ENCODE data around the gene NFAT5. TPM values are rescaled to one million over a fixed set of nuclear protein-coding genes. Genes with fewer than 3 reads are reported as not detected.
"Not testable (repeated sequence)": the region's sequence is repeated elsewhere in the genome, so short reads cannot be mapped to it uniquely, and the experiment has no call there.

The NFAT5 gene
- total RNA-seq, 1 donor from 2014 or later, result 49.2 TPM

GRCh38 chr16:69562813-69563212 lies 3.0 kb upstream of the NFAT5 start:
- intact Hi-C loops (cut with micrococcal nuclease), result no loop called here
- peaks cover 12% of the 10 kb centered on the region for H3K36me3 Mint-ChIP-seq (ENCODE audit: low read depth)

DNA sequence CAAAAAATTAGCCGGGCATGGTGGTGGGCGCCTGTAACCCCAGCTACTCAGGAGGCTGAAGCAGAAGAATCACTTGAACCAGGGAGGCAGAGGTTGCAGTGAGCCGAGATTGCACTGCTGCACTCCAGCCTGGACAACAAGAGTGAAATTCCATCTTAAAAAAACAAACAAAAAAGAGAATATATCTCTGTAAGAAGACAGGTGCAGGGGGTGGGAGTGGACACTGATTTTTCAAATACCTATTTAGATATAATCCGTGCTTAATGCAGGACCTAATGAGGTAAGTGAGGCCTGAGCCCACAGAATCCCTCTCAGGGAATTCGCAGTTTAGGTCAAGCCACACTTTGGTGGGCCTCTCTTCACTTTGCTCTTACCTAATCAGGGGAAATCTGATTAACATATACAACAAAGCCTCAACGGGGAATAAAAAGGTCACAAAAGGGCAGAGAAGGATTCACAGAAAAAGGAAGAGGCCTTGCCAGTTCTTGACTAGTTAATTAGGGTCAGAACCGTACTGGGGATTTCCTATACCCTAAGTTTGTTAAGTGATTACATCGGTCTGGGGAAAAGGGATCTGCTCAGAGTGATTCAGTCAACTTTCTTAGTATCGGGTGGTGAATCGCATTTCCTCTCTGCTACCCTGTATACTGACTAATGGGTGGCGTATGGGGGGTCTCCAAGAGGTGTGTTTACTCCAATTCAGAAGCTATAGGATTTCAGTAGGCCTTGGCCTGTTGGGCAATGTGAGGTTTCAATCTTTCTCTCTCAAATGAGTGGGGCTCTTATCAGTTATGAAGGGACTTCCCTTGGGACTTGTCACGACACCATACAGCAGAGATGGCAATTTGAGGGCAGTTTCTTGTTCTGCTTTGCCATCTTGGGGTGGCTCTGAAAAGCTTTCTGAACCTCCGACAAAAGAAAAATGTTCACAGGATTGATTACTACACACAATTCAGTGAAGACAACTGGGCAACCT lies 1.9 kb upstream of the NFAT5 start:
- Mint-ChIP-seq H3K36me3 (ENCODE audit: low read depth) (peaks cover 17% of the 10 kb centered on the region), H3K27ac (peak overlapping the region; percentile 98), H3K27me3 (ENCODE audit: low read depth) (no peaks in the 10 kb centered on the region), H3K4me1 (ENCODE audit: low read depth) (peaks cover 28% of the 10 kb centered on the region), H3K9me3 (no peaks in the 10 kb centered on the region), H3K4me3 (ENCODE audit: low read depth) (peak overlapping the region; percentile 91)
- peak; percentile 45 for DNase-seq (ENCODE audit: low spot score)
- intact Hi-C loops (cut with micrococcal nuclease), result loop anchor here (1.0 to 2.0 kb wide), 9 partner anchors 34 to 225 kb away; partner anchors contain the start of genes COG8, CYB5B, NIP7 and TERF2

More at GRCh38 chr16:69562813-69563212, 3.0 kb upstream of the NFAT5 start:
- no peaks in the 10 kb centered on the region for H3K27me3 Mint-ChIP-seq (ENCODE audit: low read depth)
- no peak for DNase-seq (ENCODE audit: low spot score)
- no peaks in the 10 kb centered on the region for H3K9me3 Mint-ChIP-seq
- H3K27ac Mint-ChIP-seq, result no peak overlapping the region
- H3K4me1 Mint-ChIP-seq (ENCODE audit: low read depth), result peaks cover 29% of the 10 kb centered on the region
- H3K4me3 Mint-ChIP-seq (ENCODE audit: low read depth), result no peak overlapping the region

DNA sequence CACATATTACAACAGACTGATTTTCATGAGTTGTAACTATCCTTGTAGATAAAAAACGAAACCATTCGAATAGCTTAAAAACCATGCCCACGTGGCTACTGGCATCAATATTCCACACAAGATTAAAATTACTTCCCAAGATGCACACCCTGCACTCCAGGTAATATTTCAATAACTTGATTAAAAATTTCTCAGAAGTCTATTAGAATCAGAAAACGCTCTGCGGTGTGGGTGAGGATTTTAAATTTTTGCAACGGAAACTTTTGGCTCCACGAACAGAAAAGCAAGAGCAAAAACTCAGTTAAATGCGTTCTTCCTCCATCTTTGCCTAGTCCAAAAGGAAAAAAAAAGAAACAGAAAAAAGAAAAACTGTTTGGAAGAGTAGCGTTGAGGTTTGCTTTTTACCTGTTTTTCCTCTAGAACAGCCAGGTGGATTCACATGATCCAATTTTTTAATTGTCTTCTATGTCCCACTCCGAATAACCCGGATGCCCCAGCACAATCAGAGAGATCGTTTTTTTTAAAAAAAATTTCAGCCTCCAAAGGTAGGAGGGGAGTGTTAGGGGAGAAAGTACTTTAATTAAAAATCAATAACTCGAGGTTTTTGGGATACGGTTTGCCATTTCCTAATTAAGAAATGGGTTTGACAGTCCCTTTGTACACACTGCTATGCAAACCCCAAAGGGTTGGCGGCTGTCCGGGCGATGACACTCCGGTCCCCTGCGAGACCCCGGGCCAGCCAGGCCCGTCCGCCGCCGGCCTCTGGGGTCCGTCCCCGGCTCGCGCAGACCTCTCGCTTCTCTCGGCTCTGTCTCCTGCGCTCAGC lies 708 bp upstream of the NFAT5 start:
- Mint-ChIP-seq H3K9me3 (no peaks in the 10 kb centered on the region), H3K4me1 (ENCODE audit: low read depth) (peaks cover 39% of the 10 kb centered on the region), H3K27me3 (ENCODE audit: low read depth) (no peaks in the 10 kb centered on the region), H3K4me3 (ENCODE audit: low read depth) (peak overlapping the region; percentile 91), H3K27ac (peak overlapping the region; percentile 98), H3K36me3 (ENCODE audit: low read depth) (peaks cover 28% of the 10 kb centered on the region)
- no peak for DNase-seq (ENCODE audit: low spot score)
- intact Hi-C loops (cut with micrococcal nuclease), result loop anchor here (1.0 to 5.0 kb wide), 10 partner anchors 35 to 226 kb away; partner anchors contain the start of genes COG8, CYB5B, NIP7 and NOB1

GRCh38 chr16:69566240-69566980 lies 644 bp downstream of the NFAT5 start:
- intact Hi-C loops (cut with micrococcal nuclease), result loop anchor here (2.0 to 5.0 kb wide), 2 partner anchors 72 to 186 kb away; partner anchors contain the start of gene NOB1
- H3K9me3 Mint-ChIP-seq, result no peaks in the 10 kb centered on the region

DNA sequence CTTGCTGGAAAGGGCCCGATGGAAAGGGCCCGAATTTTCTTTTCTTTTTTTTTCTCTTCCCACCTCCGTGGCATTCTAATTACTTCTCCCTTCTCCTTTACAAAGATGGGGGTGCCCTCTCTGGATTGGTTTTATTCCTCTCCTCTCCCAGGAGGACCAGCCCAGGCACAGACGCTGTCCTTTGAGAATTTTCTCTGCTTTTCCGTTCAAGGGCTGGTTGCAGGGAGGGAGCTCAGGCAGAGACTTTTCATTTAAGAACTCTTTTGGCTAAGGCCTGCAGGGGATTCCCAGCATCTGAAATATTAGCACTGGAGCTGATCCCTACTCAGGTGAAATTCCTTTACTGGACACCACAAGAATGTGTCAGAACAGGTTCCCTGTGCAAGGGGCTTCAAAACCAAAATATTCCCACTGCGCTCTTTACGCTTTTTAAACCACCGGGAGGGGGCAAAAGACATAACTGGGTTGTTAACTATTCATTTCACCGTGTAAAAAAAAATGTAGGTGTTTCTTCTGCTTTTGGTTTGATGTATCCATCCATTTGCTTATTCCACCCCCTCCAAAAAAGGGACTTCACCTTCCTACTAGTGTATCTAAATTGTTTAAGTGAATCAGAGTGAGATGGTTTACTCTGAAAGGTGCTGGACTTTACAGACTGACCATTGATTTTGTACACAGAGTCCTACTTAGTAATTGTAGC lies 1.4 kb downstream of the NFAT5 start:
- Mint-ChIP-seq H3K9me3 (no peaks in the 10 kb centered on the region), H3K27me3 (ENCODE audit: low read depth) (no peaks in the 10 kb centered on the region), H3K4me3 (ENCODE audit: low read depth) (peak overlapping the region; percentile 100), H3K27ac (peak overlapping the region; percentile 97), H3K36me3 (ENCODE audit: low read depth) (peaks cover 34% of the 10 kb centered on the region), H3K4me1 (ENCODE audit: low read depth) (peaks cover 34% of the 10 kb centered on the region)
- intact Hi-C loops (cut with micrococcal nuclease), result loop anchor here (2.0 to 5.0 kb wide), 2 partner anchors 72 to 185 kb away; partner anchors contain the start of gene NOB1
- no peak for DNase-seq (ENCODE audit: low spot score)

More at GRCh38 chr16:69566240-69566980, 644 bp downstream of the NFAT5 start:
- Mint-ChIP-seq H3K4me3 (ENCODE audit: low read depth) (peak overlapping the region; percentile 100), H3K27ac (peak overlapping the region; percentile 97), H3K27me3 (ENCODE audit: low read depth) (no peaks in the 10 kb centered on the region), H3K4me1 (ENCODE audit: low read depth) (peaks cover 37% of the 10 kb centered on the region), H3K36me3 (ENCODE audit: low read depth) (peaks cover 31% of the 10 kb centered on the region)
- DNase-seq (ENCODE audit: low spot score), result peak; percentile 38

- Mint-ChIP-seq H3K4me1 (ENCODE audit: low read depth) (peaks cover 30% of the 10 kb centered on the region), H3K27me3 (ENCODE audit: low read depth) (no peaks in the 10 kb centered on the region), H3K27ac (no peak overlapping the region), H3K9me3 (no peaks in the 10 kb centered on the region), H3K36me3 (ENCODE audit: low read depth) (peaks cover 37% of the 10 kb centered on the region), H3K4me3 (ENCODE audit: low read depth) (peak overlapping the region; percentile 8)
- intact Hi-C loops (cut with micrococcal nuclease), result loop anchor here (5.0 kb wide), 1 partner anchor 184 kb away; the partner anchor contains the start of gene NOB1
- DNase-seq (ENCODE audit: low spot score), result no peak
Observed at GRCh38 chr16:69568676-69569075, 2.9 kb downstream of the NFAT5 start.

DNA sequence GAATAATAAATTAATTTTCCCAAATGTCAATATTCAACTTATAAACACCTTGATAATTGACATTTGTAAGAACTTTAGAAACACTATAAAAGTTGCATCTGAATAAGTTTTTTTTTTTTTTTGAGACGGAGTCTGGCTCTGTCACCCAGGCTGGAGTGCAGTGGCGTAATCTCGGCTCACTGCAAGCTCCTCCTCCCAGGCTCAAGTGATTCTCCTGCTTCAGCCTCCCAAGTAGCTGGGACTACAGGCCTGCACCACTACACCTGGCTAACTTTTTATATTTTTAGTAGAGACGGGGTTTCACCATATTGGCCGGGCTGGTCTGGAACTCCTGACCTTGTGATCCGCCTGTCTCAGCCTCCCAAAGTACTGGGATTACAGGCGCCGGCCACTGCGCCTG lies 13.0 kb downstream of the NFAT5 start:
- DNase-seq (ENCODE audit: low spot score); H3K4me3 Mint-ChIP-seq (ENCODE audit: low read depth); intact Hi-C loops (cut with micrococcal nuclease); H3K27me3 Mint-ChIP-seq (ENCODE audit: low read depth); H3K27ac Mint-ChIP-seq; H3K9me3 Mint-ChIP-seq: not testable (repeated sequence)
- peaks cover 25% of the 10 kb centered on the region for H3K4me1 Mint-ChIP-seq (ENCODE audit: low read depth)
- H3K36me3 Mint-ChIP-seq (ENCODE audit: low read depth), result peaks cover 27% of the 10 kb centered on the region

- no peak overlapping the region for H3K27ac Mint-ChIP-seq
Observed at GRCh38 chr16:69579783-69580481, 14.2 kb downstream of the NFAT5 start.

DNA sequence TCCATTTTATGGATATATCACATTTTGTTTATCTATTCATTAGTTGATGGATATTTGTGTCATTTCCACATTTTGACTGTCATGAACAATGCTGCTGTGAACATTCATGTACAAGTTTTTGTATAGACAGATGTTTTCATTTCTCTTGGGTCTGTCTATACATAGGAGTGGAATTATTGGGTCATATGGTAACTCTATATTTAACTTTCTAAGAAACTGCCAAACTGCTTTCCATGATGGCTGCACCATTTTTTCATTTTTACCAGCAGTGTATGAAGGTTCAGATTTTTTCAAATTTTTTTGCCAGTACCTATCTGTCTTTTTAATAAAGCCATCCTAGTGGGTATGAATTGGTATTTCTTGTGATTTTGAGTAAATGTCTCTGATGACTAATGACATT lies 15.5 kb downstream of the NFAT5 start:
- peak overlapping the region; percentile 73 for H3K27ac Mint-ChIP-seq
- intact Hi-C loops (cut with micrococcal nuclease), result no loop called here
- no peaks in the 10 kb centered on the region for H3K9me3 Mint-ChIP-seq
- peaks cover 34% of the 10 kb centered on the region for H3K36me3 Mint-ChIP-seq (ENCODE audit: low read depth)
- H3K27me3 Mint-ChIP-seq (ENCODE audit: low read depth), result no peaks in the 10 kb centered on the region
- H3K4me1 Mint-ChIP-seq (ENCODE audit: low read depth), result peaks cover 30% of the 10 kb centered on the region
- no peak for DNase-seq (ENCODE audit: low spot score)
- H3K4me3 Mint-ChIP-seq (ENCODE audit: low read depth), result no peak overlapping the region

More at GRCh38 chr16:69579783-69580481, 14.2 kb downstream of the NFAT5 start:
- intact Hi-C loops (cut with micrococcal nuclease), result no loop called here
- Mint-ChIP-seq H3K36me3 (ENCODE audit: low read depth) (peaks cover 27% of the 10 kb centered on the region), H3K4me1 (ENCODE audit: low read depth) (peaks cover 25% of the 10 kb centered on the region), H3K4me3 (ENCODE audit: low read depth) (no peak overlapping the region), H3K27me3 (ENCODE audit: low read depth) (no peaks in the 10 kb centered on the region), H3K9me3 (no peaks in the 10 kb centered on the region)
- no peak for DNase-seq (ENCODE audit: low spot score)

DNA sequence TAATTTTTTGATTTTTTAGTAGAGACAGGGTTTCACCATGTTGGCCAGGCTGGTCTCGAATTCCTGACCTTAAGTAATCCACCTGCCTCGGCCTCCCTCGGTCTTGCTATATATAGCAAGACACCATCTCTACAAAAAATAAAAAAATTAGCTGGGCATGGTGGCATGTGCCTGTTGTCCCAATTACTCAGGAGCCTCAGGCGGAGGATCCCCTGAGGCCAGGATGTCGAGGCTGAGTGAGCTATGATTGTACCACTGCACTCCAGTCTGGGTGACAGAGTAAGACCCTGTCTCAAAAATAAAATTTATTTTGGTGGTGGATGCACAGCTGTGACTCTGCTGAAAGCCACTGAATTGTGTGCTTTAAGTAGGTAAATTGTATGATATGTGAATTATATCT lies 18.7 kb downstream of the NFAT5 start:
- H3K9me3 Mint-ChIP-seq; intact Hi-C loops (cut with micrococcal nuclease); H3K27ac Mint-ChIP-seq; DNase-seq (ENCODE audit: low spot score); H3K27me3 Mint-ChIP-seq (ENCODE audit: low read depth); H3K4me3 Mint-ChIP-seq (ENCODE audit: low read depth): not testable (repeated sequence)
- Mint-ChIP-seq H3K36me3 (ENCODE audit: low read depth) (peaks cover 36% of the 10 kb centered on the region), H3K4me1 (ENCODE audit: low read depth) (peaks cover 27% of the 10 kb centered on the region)

All from activated T-helper 2 cell treated with anti-CD3 and anti-CD28 coated beads, Interferon-gamma antibody, Interleukin-2, Interleukin-4, amounts not matched to agents 10 μg/mL and 5 μg/mL and 100 μg/mL, durations not matched to agents 14 hours and 24 hours and 36 hours (primary cell).